HCT116 (cell line): ENCODE measurements around the gene CCER1. TPM values are rescaled to one million over a fixed set of nuclear protein-coding genes. Genes with fewer than 3 reads are reported as not detected.

Source experiments
- ATAC-seq: fragments of 200-7000 bp; cut with Tn5 transposase; 2 replicates; pipeline ENCODE4 v1.9.1; 2020; ENCODE audit warnings: mild to moderate bottlenecking, moderate library complexity
- BruUV-seq: library from RNA; stranded (reverse); fragments of 400-500 nt; replicated peaks from 2 replicates; lab custom pipeline; 2021; lab: Mats Ljungman, UMichigan
- CTCF ChIA-PET: fragments of 300-600 bp; sonication (Branson Sonifier 250); formaldehyde crosslinking; loops from one replicate; lab custom pipeline; 2021; ENCODE audit warnings: antibody characterized with exemption; lab: Charles Lee
- POLR2A ChIA-PET: fragments of 300-600, 350-600 bp; sonication (Branson Sonifier 250); formaldehyde crosslinking; loops from one replicate; lab custom pipeline; 2021; ENCODE audit warnings: antibody characterized with exemption; lab: Charles Lee
- RAD21 ChIA-PET, 2 experiments: fragments of 300-600 bp; sonication (Branson Sonifier 250); formaldehyde crosslinking; loops; one replicate each; lab custom pipeline; 2023; ENCODE audit warnings: low total read pairs in 2 of 2; ENCODE audit not compliant: uncharacterized antibody in 2 of 2, unreplicated experiment in 2 of 2, low non-redundant PET in 1 of 2; lab: Charles Lee
- DNase-seq: peaks from one replicate; pipeline ENCODE4 v3.0.0-alpha.2; 2010; ENCODE audit warnings: low read depth, low spot score
- H2AFZ ChIP-seq: fragments of 200-600 bp; shearing (Covaris generic), sonication (generic); 2 replicates; pipeline ENCODE4 v1.6.1; 2017; ENCODE audit warnings: low read depth, mixed run types, mixed read lengths, antibody characterized with exemption, low read length; ENCODE audit not compliant: poor library complexity, severe bottlenecking
- H3K27ac ChIP-seq: 2 replicates; pipeline ENCODE4 v1.5.1; 2012; ENCODE audit warnings: low read depth, low read length
- H3K27me3 ChIP-seq: fragments of 200-600 bp; sonication (generic); 2 replicates; pipeline ENCODE4 v1.6.1; 2016; ENCODE audit warnings: mixed run types, low read length, mixed read lengths; ENCODE audit not compliant: insufficient read depth
- H3K36me3 ChIP-seq, 2 experiments: fragments of 200-500 bp in 1 of 2; fragments of 200-600 bp in 1 of 2; sonication (Bioruptor generic) in 1 of 2; sonication (generic) in 1 of 2; 2 replicates each; pipeline versions ENCODE4 v1.5.1 to v1.6.1; 2014 to 2016; ENCODE audit warnings: low read length in 2 of 2, inconsistent platforms in 1 of 2, mixed read lengths in 1 of 2, mixed run types in 1 of 2; ENCODE audit not compliant: insufficient read depth in 2 of 2, control insufficient read depth in 1 of 2
- H3K4me1 ChIP-seq, 2 experiments: fragments of 200-600 bp in 1 of 2; sonication (generic) in 1 of 2; 2 replicates each; pipeline versions ENCODE4 v1.5.1 to v1.6.1; 2012 to 2017; ENCODE audit warnings: low read length in 2 of 2, inconsistent platforms in 1 of 2, mild to moderate bottlenecking in 1 of 2, mixed read lengths in 1 of 2, mixed run types in 1 of 2, moderate library complexity in 1 of 2; ENCODE audit not compliant: insufficient read depth in 2 of 2, control insufficient read depth in 1 of 2
- H3K4me2 ChIP-seq: fragments of 200-600 bp; sonication (generic); 2 replicates; pipeline ENCODE4 v1.6.1; 2017; ENCODE audit warnings: mixed run types, low read length, mixed read lengths
- H3K4me3 ChIP-seq, 2 experiments: fragments of 200-600 bp in 1 of 2; sonication (generic) in 1 of 2; replicated peaks in 1 of 2; 2 replicates each; pipeline ENCODE4 v1.5.1; 2011 to 2016; ENCODE audit warnings: low read length in 2 of 2, control low read depth in 1 of 2, low read depth in 1 of 2, mild to moderate bottlenecking in 1 of 2, mixed read lengths in 1 of 2, mixed run types in 1 of 2
- H3K79me2 ChIP-seq: fragments of 200-600 bp; sonication (generic); 2 replicates; pipeline ENCODE4 v1.6.1; 2017; ENCODE audit warnings: mild to moderate bottlenecking, mixed run types, low read length, moderate library complexity, mixed read lengths; ENCODE audit not compliant: insufficient read depth
- H3K9ac ChIP-seq: fragments of 200-600 bp; sonication (generic); 2 replicates; pipeline ENCODE4 v1.6.1; 2016; ENCODE audit warnings: low read length, mixed read lengths
- H3K9me2 ChIP-seq: fragments of 200-600 bp; sonication (generic), shearing (Covaris generic); 2 replicates; pipeline ENCODE4 v1.6.1; 2017; ENCODE audit warnings: mixed run types, mild to moderate bottlenecking, moderate library complexity; ENCODE audit not compliant: insufficient read depth
- H3K9me3 ChIP-seq, 2 experiments: fragments of 200-500 bp in 1 of 2; fragments of 200-600 bp in 1 of 2; sonication (Bioruptor generic) in 1 of 2; sonication (generic) in 1 of 2; 2 replicates each; pipeline ENCODE4 v1.6.1; 2014 to 2017; ENCODE audit warnings: low read length in 2 of 2, mixed read lengths in 2 of 2, inconsistent platforms in 1 of 2, low read depth in 1 of 2, mild to moderate bottlenecking in 1 of 2, mixed run types in 1 of 2, moderate library complexity in 1 of 2; ENCODE audit not compliant: control insufficient read depth in 1 of 2, insufficient read depth in 1 of 2
- H4K20me1 ChIP-seq: fragments of 200-600 bp; sonication (generic), shearing (Covaris generic); 2 replicates; pipeline ENCODE4 v1.6.1; 2017; ENCODE audit warnings: mixed run types, mild to moderate bottlenecking, moderate library complexity; ENCODE audit not compliant: insufficient read depth
- CBX3 ChIP-seq: IDR thresholded peaks from 2 replicates; pipeline ENCODE4 v1.6.1; 2012; ENCODE audit warnings: low read depth
- CEBPB ChIP-seq: IDR thresholded peaks from 2 replicates; pipeline ENCODE4 v1.6.1; 2012; ENCODE audit warnings: low read depth
- EGR1 ChIP-seq: IDR thresholded peaks from 2 replicates; pipeline ENCODE4 v1.6.1; 2012; ENCODE audit warnings: low read depth
- ELF1 ChIP-seq: IDR thresholded peaks from 2 replicates; pipeline ENCODE4 v1.6.1; 2012; ENCODE audit warnings: low read depth, borderline replicate concordance
- EZH2 ChIP-seq: fragments of 200-600 bp; sonication (generic); IDR thresholded peaks from 2 replicates; pipeline ENCODE4 v1.6.1; 2017; ENCODE audit warnings: antibody characterized with exemption, mixed run types
- EZH2phosphoT487 ChIP-seq: fragments of 200-600 bp; IDR thresholded peaks from 2 replicates; pipeline ENCODE4 v1.6.1; 2018; ENCODE audit warnings: antibody characterized with exemption, borderline replicate concordance
- FOSL1 ChIP-seq: IDR thresholded peaks from 2 replicates; pipeline ENCODE4 v1.6.1; 2012; ENCODE audit warnings: low read depth
- JUND ChIP-seq: IDR thresholded peaks from 2 replicates; pipeline ENCODE4 v1.6.1; 2012
- SP1 ChIP-seq: IDR thresholded peaks from 2 replicates; pipeline ENCODE4 v1.6.1; 2012; ENCODE audit warnings: low read depth
- SRF ChIP-seq: IDR thresholded peaks from 2 replicates; pipeline ENCODE4 v1.6.1; 2012; ENCODE audit warnings: low read depth
- TCF7L2 ChIP-seq: IDR thresholded peaks from 2 replicates; pipeline ENCODE4 v1.7.0; 2011; ENCODE audit warnings: borderline replicate concordance, inconsistent platforms; ENCODE audit not compliant: insufficient read depth, insufficient read length; ENCODE audit errors: extremely low read depth
- ZFX ChIP-seq: fragments of 450-650 bp; IDR thresholded peaks from 2 replicates; pipeline ENCODE4 v1.6.1; 2017
- ZNF274 ChIP-seq: fragments of 200-500 bp; sonication (Bioruptor generic); IDR thresholded peaks from 2 replicates; pipeline ENCODE4 v1.6.1; 2014; ENCODE audit warnings: mild to moderate bottlenecking, low read depth, low read length, inconsistent platforms
- intact Hi-C: fragments of 100-400 bp; cut with micrococcal nuclease; formaldehyde crosslinking; loops from 2 replicates; pipeline ENCODE4 v1.10.0; 2022
- total RNA-seq: library from RNA; stranded (reverse); gene quantifications from one replicate; pipeline ENCODE4 v1.2.1, GENCODE V29; 2021; ENCODE audit not compliant: unreplicated experiment
- TF ChIP-seq, protein P1 (sequence below): IDR thresholded peaks from 2 replicates; pipeline ENCODE4 v1.6.1; 2012; ENCODE audit warnings: low read depth
- TF ChIP-seq, protein P2 (sequence below), 3 experiments: fragments of 200-600 bp in 1 of 3; sonication (generic) in 1 of 3; IDR thresholded peaks in 2 of 3; conservative IDR thresholded peaks in 1 of 3; 2 replicates each; pipeline ENCODE4 v1.5.1; 2012 to 2017; ENCODE audit warnings: low read depth in 2 of 3, low read length in 2 of 3, antibody characterized with exemption in 1 of 3, borderline replicate concordance in 1 of 3, control low read depth in 1 of 3, mild to moderate bottlenecking in 1 of 3, mixed read lengths in 1 of 3, mixed run types in 1 of 3, moderate library complexity in 1 of 3; ENCODE audit not compliant: insufficient read depth in 1 of 3
- TF ChIP-seq, protein P3 (sequence below): IDR thresholded peaks from 2 replicates; pipeline ENCODE4 v1.6.1; 2011; ENCODE audit warnings: mild to moderate bottlenecking, low read length, moderate library complexity; ENCODE audit not compliant: insufficient replicate concordance; ENCODE audit errors: extremely low read depth

The CCER1 gene
- total RNA-seq, 1 experiment from 2014 or later: not detected

GRCh38 chr12:91001306-91001705, 46.3 kb upstream of the CCER1 start (continued):
- TF ChIP-seq, protein P1, sequence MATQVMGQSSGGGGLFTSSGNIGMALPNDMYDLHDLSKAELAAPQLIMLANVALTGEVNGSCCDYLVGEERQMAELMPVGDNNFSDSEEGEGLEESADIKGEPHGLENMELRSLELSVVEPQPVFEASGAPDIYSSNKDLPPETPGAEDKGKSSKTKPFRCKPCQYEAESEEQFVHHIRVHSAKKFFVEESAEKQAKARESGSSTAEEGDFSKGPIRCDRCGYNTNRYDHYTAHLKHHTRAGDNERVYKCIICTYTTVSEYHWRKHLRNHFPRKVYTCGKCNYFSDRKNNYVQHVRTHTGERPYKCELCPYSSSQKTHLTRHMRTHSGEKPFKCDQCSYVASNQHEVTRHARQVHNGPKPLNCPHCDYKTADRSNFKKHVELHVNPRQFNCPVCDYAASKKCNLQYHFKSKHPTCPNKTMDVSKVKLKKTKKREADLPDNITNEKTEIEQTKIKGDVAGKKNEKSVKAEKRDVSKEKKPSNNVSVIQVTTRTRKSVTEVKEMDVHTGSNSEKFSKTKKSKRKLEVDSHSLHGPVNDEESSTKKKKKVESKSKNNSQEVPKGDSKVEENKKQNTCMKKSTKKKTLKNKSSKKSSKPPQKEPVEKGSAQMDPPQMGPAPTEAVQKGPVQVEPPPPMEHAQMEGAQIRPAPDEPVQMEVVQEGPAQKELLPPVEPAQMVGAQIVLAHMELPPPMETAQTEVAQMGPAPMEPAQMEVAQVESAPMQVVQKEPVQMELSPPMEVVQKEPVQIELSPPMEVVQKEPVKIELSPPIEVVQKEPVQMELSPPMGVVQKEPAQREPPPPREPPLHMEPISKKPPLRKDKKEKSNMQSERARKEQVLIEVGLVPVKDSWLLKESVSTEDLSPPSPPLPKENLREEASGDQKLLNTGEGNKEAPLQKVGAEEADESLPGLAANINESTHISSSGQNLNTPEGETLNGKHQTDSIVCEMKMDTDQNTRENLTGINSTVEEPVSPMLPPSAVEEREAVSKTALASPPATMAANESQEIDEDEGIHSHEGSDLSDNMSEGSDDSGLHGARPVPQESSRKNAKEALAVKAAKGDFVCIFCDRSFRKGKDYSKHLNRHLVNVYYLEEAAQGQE: no peak
- TF ChIP-seq ZFX: no peak

DNA sequence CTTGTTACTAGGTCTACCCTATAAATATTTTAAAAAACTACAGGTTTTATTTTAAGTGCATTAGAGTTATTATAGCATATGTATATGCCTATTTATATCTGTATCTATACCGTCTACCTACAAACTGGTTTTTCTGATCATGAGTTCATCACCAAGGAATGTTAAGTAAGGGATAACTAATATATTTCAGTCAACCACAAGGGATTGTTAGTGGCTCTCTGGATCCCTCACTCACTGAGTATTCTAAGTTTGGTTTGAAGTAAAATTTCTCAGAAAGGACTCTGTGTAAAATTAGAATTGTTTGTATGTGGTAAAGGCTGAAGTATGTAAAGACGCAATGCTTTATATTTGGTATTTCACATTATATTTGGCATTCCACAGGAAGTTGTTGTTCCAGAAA, 45.0 kb upstream of the CCER1 start:
- Histone ChIP-seq H3K9ac (no peak overlapping the region), H3K9me3 (no peaks in the 10 kb centered on the region), H3K4me3 (no peak overlapping the region), H3K4me2 (no peak overlapping the region), H3K4me1 (no peaks in the 10 kb centered on the region), H3K27me3 (no peaks in the 10 kb centered on the region), H3K27ac (no peak overlapping the region), H3K79me2 (no peaks in the 10 kb centered on the region), H4K20me1 (no peaks in the 10 kb centered on the region), H2AFZ (no peak overlapping the region), H3K9me2 (no peaks in the 10 kb centered on the region), H3K36me3 (no peaks in the 10 kb centered on the region)
- intact Hi-C loops: no loop called here
- TF ChIP-seq EZH2 (no peak), CBX3 (no peak), EZH2phosphoT487 (no peak), FOSL1 (no peak), TCF7L2 (no peak), JUND (no peak), SP1 (no peak), ZNF274 (no peak), ELF1 (no peak), SRF (no peak), CEBPB (no peak), EGR1 (no peak), ZFX (no peak)
- TF ChIP-seq, protein P2, sequence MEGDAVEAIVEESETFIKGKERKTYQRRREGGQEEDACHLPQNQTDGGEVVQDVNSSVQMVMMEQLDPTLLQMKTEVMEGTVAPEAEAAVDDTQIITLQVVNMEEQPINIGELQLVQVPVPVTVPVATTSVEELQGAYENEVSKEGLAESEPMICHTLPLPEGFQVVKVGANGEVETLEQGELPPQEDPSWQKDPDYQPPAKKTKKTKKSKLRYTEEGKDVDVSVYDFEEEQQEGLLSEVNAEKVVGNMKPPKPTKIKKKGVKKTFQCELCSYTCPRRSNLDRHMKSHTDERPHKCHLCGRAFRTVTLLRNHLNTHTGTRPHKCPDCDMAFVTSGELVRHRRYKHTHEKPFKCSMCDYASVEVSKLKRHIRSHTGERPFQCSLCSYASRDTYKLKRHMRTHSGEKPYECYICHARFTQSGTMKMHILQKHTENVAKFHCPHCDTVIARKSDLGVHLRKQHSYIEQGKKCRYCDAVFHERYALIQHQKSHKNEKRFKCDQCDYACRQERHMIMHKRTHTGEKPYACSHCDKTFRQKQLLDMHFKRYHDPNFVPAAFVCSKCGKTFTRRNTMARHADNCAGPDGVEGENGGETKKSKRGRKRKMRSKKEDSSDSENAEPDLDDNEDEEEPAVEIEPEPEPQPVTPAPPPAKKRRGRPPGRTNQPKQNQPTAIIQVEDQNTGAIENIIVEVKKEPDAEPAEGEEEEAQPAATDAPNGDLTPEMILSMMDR (IDR thresholded peaks at IDR 0.05 in 2 of 3, conservative IDR thresholded peaks at IDR 0.05 in 1 of 3; ENCODE audit: borderline replicate concordance in 1 of 3, insufficient read depth in 1 of 3, low read depth in 2 of 3, low read length in 2 of 3): no peak
- TF ChIP-seq, protein P3, sequence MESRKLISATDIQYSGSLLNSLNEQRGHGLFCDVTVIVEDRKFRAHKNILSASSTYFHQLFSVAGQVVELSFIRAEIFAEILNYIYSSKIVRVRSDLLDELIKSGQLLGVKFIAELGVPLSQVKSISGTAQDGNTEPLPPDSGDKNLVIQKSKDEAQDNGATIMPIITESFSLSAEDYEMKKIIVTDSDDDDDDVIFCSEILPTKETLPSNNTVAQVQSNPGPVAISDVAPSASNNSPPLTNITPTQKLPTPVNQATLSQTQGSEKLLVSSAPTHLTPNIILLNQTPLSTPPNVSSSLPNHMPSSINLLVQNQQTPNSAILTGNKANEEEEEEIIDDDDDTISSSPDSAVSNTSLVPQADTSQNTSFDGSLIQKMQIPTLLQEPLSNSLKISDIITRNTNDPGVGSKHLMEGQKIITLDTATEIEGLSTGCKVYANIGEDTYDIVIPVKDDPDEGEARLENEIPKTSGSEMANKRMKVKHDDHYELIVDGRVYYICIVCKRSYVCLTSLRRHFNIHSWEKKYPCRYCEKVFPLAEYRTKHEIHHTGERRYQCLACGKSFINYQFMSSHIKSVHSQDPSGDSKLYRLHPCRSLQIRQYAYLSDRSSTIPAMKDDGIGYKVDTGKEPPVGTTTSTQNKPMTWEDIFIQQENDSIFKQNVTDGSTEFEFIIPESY: no peak
- no peak for DNase-seq
- ChIA-PET CTCF (no interaction called here), POLR2A (no interaction called here), RAD21 (no interaction called here)
- BruUV-seq: no TSS peak
- ATAC-seq: no peak
